ENCODE results near the gene GRIN3B. TPM values are rescaled to one million over a fixed set of nuclear protein-coding genes. Genes with fewer than 3 reads are reported as not detected.
"Not testable (repeated sequence)": the region's sequence is repeated elsewhere in the genome, so short reads cannot be mapped to it uniquely, and the experiment has no call there.

GRIN3B gene
- polyA plus RNA-seq, 1 donor from 2014 or later, result not detected

GRCh38 chr19:1025080-1025479 is 24.9 kb downstream of the GRIN3B start:
- Mint-ChIP-seq H3K27ac (peak overlapping the region in 1 of 3 donors; percentile 77), H3K4me1 (peaks cover 6 to 11% (median 8%) of the 10 kb centered on the region in 3 donors), H3K4me3 (peak overlapping the region in 3 of 4 donors; percentile 2 to 68 (median 58))
- not testable (repeated sequence) for H3K27me3 Mint-ChIP-seq, H3K9me3 Mint-ChIP-seq, H3K36me3 Mint-ChIP-seq

- H3K27me3 Mint-ChIP-seq, result no peaks in the 10 kb centered on the region
- H3K27ac Mint-ChIP-seq, result peak within 1 kb of the TSS; percentile 93 to 99 (median 98)
- H3K9me3 Mint-ChIP-seq, result no peaks in the 10 kb centered on the region
- peaks cover 6 to 15% (median 11%) of the 10 kb centered on the region in 3 donors for H3K4me1 Mint-ChIP-seq
- no peaks in the 10 kb centered on the region for H3K36me3 Mint-ChIP-seq
- H3K4me3 Mint-ChIP-seq, result peak within 1 kb of the TSS; percentile 97 to 100 (median 100)
These were observed 26.0 kb downstream of the GRIN3B start, which contains the start of gene CNN2 for GRCh38 chr19:1025960-1026782. TSS of gene CNN2 (plus strand) at chr19:1026608. CDS start at chr19:1026662, 54 bp downstream.

- Mint-ChIP-seq H3K4me3 (peak overlapping the region; percentile 97 to 100 (median 100)), H3K36me3 (no peaks in the 10 kb centered on the region), H3K4me1 (peaks cover 6 to 10% (median 9%) of the 10 kb centered on the region in 3 donors), H3K9me3 (no peaks in the 10 kb centered on the region), H3K27ac (peak overlapping the region; percentile 93 to 99 (median 98)), H3K27me3 (no peaks in the 10 kb centered on the region)
These were observed 26.8 kb downstream of the GRIN3B start for GRCh38 chr19:1026783-1027649.

- no peaks in the 10 kb centered on the region for H3K27me3 Mint-ChIP-seq
- H3K27ac Mint-ChIP-seq, result peak overlapping the region; percentile 86 to 99 (median 98)
- peak overlapping the region; percentile 97 to 100 (median 100) for H3K4me3 Mint-ChIP-seq
These were observed 27.4 kb downstream of the GRIN3B start for GRCh38 chr19:1027650-1028061.

GRCh38 chr19:1028062-1028926 is 28.1 kb downstream of the GRIN3B start:
- peak overlapping the region; percentile 96 to 100 (median 97) for H3K4me3 Mint-ChIP-seq
- H3K4me1 Mint-ChIP-seq, result peaks cover 6 to 12% (median 10%) of the 10 kb centered on the region in 3 donors
- no peaks in the 10 kb centered on the region for H3K27me3 Mint-ChIP-seq
- no peaks in the 10 kb centered on the region for H3K36me3 Mint-ChIP-seq
- no peaks in the 10 kb centered on the region for H3K9me3 Mint-ChIP-seq
- peak overlapping the region; percentile 86 to 99 (median 98) for H3K27ac Mint-ChIP-seq

More at GRCh38 chr19:1027650-1028061, 27.4 kb downstream of the GRIN3B start:
- no peaks in the 10 kb centered on the region for H3K9me3 Mint-ChIP-seq
- no peaks in the 10 kb centered on the region for H3K36me3 Mint-ChIP-seq
- peaks cover 6 to 11% (median 10%) of the 10 kb centered on the region in 3 donors for H3K4me1 Mint-ChIP-seq

- peak overlapping the region in 1 of 3 donors; percentile 51 for H3K27ac Mint-ChIP-seq
- no peaks in the 10 kb centered on the region for H3K27me3 Mint-ChIP-seq
- peaks cover 2 to 10% (median 8%) of the 10 kb centered on the region in 3 donors for H3K4me1 Mint-ChIP-seq
- H3K9me3 Mint-ChIP-seq, result no peaks in the 10 kb centered on the region
- H3K4me3 Mint-ChIP-seq, result peak overlapping the region in 1 of 4 donors; percentile 12
- peaks cover 2% of the 10 kb centered on the region for H3K36me3 Mint-ChIP-seq
These were observed 32.1 kb downstream of the GRIN3B start for GRCh38 chr19:1032264-1032867.

GRCh38 chr19:1035998-1036621 is 35.9 kb downstream of the GRIN3B start:
- Mint-ChIP-seq H3K9me3 (peaks cover 0 to 2% (median 0%) of the 10 kb centered on the region in 3 donors), H3K27ac (peak overlapping the region; percentile 67 to 100 (median 96)), H3K4me3 (peak overlapping the region in 2 of 4 donors; percentile 63 to 93), H3K27me3 (no peaks in the 10 kb centered on the region), H3K4me1 (peaks cover 25 to 31% (median 26%) of the 10 kb centered on the region in 3 donors), H3K36me3 (peaks cover 2% of the 10 kb centered on the region)

- Mint-ChIP-seq H3K27me3 (no peaks in the 10 kb centered on the region), H3K9me3 (peaks cover 0 to 2% (median 0%) of the 10 kb centered on the region in 3 donors), H3K4me1 (peaks cover 25 to 33% (median 27%) of the 10 kb centered on the region in 3 donors), H3K27ac (peak overlapping the region; percentile 99 to 100 (median 99)), H3K4me3 (peak overlapping the region; percentile 90 to 99 (median 96)), H3K36me3 (peaks cover 2% of the 10 kb centered on the region)
These were observed 37.4 kb downstream of the GRIN3B start for GRCh38 chr19:1037621-1038064.

- peaks cover 0 to 2% (median 0%) of the 10 kb centered on the region in 3 donors for H3K9me3 Mint-ChIP-seq
- peaks cover 22 to 33% (median 24%) of the 10 kb centered on the region in 3 donors for H3K4me1 Mint-ChIP-seq
- no peaks in the 10 kb centered on the region for H3K27me3 Mint-ChIP-seq
- peak overlapping the region; percentile 93 to 99 (median 98) for H3K4me3 Mint-ChIP-seq
- peak overlapping the region; percentile 99 to 100 (median 99) for H3K27ac Mint-ChIP-seq
- H3K36me3 Mint-ChIP-seq, result peaks cover 2% of the 10 kb centered on the region
These were observed 38.9 kb downstream of the GRIN3B start for GRCh38 chr19:1038978-1039645.

GRCh38 chr19:1039646-1040475 is 39.6 kb downstream of the GRIN3B start, which contains the start of gene ABCA7:
TSS of gene ABCA7 (plus strand) at chr19:1040107. CDS start at chr19:1041362, 1,255 bp downstream.
- peak within 1 kb of the TSS; percentile 99 to 100 (median 99) for H3K27ac Mint-ChIP-seq
- peaks cover 22 to 33% (median 24%) of the 10 kb centered on the region in 3 donors for H3K4me1 Mint-ChIP-seq
- peak within 1 kb of the TSS; percentile 93 to 99 (median 98) for H3K4me3 Mint-ChIP-seq
- peaks cover 0 to 2% (median 0%) of the 10 kb centered on the region in 3 donors for H3K9me3 Mint-ChIP-seq
- no peaks in the 10 kb centered on the region for H3K27me3 Mint-ChIP-seq
- peaks cover 2% of the 10 kb centered on the region for H3K36me3 Mint-ChIP-seq

GRCh38 chr19:1040476-1041271 is 40.5 kb downstream of the GRIN3B start:
- peaks cover 3% of the 10 kb centered on the region for H3K36me3 Mint-ChIP-seq
- H3K27ac Mint-ChIP-seq, result peak overlapping the region; percentile 86 to 100 (median 89)
- peaks cover 26 to 39% (median 26%) of the 10 kb centered on the region in 3 donors for H3K4me1 Mint-ChIP-seq
- no peaks in the 10 kb centered on the region for H3K27me3 Mint-ChIP-seq
- H3K9me3 Mint-ChIP-seq, result peaks cover 0 to 2% (median 0%) of the 10 kb centered on the region in 3 donors
- peak overlapping the region; percentile 93 to 99 (median 98) for H3K4me3 Mint-ChIP-seq
